ENCODE results near the gene LHX3. TPM values are rescaled to one million over a fixed set of nuclear protein-coding genes. Genes with fewer than 3 reads are reported as not detected.

Gene LHX3
- total and polyA plus RNA-seq, 2 of the 8 experiments (the other 6 are each of a cell fraction or from before 2014, with no cell fraction given), result 0.02 TPM; not detected in 1

DNA sequence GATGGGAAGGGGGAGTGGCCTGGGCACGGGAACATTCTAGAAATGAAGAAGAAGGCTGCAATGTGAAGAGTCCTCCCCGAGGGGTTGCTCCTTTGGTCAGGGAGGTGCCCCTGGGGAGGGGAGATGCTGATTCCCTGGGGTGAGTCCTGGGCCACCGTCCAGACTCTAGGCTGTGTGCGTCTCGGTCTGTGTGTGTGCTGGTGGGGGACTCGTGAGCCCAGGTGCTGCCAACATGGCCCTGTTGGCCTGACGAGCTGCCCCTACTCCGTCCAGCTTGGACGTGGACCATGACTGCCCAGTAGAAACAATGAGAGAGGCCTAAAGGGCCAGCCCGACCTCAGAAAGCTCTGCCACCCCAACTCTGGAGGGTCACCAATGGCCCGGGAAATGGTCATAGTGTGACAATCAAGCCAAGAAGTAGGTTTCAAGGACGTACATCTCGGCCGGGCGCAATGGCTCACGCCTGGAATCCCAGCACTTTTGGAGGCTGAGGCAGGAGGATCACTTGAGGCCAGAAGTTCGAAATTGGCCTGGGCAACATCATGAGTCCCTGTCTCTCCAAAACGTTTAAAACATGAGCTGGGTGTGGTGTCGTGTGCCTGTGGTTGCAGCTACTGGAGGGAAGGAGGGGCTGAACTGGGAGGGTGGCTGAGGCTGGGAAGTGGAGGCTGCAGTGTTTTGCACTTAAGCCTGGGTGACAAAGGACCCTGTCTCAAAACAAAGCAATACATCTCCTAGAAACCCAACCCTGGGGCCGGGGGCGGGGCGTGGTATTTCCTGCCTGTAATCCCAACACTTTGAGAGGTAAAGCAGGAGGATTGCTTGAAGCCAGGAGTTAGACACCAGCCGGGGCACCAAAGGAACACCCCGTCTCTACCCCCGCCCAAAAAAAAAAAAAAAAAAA, 17.0 kb downstream of the LHX3 start:
- no peak overlapping the region for H2AK5ac ChIP-seq (ENCODE audit: low read depth, low read length)
- POLR2A ChIA-PET (ENCODE audit: partially characterized antibody), result interaction anchor here (1.0 kb wide), 1 partner anchor 17 kb away, joined by 4 read pairs; no protein-coding TSS in a partner anchor
- TF ChIP-seq CHD1 (IDR thresholded peaks at IDR 0.05; ENCODE audit: low read depth, low read length) (no peak), EGR1 (IDR thresholded peaks at IDR 0.05; ENCODE audit: borderline replicate concordance, low read depth, low read length) (no peak), TEAD4 (IDR thresholded peaks at IDR 0.05; ENCODE audit: low read depth, low read length) (no peak), CBX5 (IDR thresholded peaks at IDR 0.05; ENCODE audit: low read depth, low read length) (no peak), MAFK (IDR thresholded peaks at IDR 0.05; ENCODE audit: low read depth, low read length) (no peak), CTBP2 (IDR thresholded peaks at IDR 0.05; ENCODE audit: borderline replicate concordance, insufficient read depth, insufficient read length, low read length) (no peak), BRCA1 (IDR thresholded peaks at IDR 0.05; ENCODE audit: low read depth, low read length) (no peak), FOSL1 (IDR thresholded peaks at IDR 0.05; ENCODE audit: insufficient read depth, low read depth, low read length) (no peak), CREB1 (IDR thresholded peaks at IDR 0.05) (no peak), NRF1 (IDR thresholded peaks at IDR 0.05; ENCODE audit: low read depth, low read length) (no peak), POU5F1 (IDR thresholded peaks at IDR 0.05; ENCODE audit: low read depth, low read length) (no peak), GTF2F1 (IDR thresholded peaks at IDR 0.05; ENCODE audit: borderline replicate concordance, low read depth, low read length) (no peak), SP2 (IDR thresholded peaks at IDR 0.05; ENCODE audit: low read length) (no peak)

More for the DNA sequence above, 17.0 kb downstream of the LHX3 start:
- no peak overlapping the region for H3K56ac ChIP-seq (replicated peaks; ENCODE audit: insufficient read length, low read depth, low read length)
- peaks cover 0 to 4% (median 0%) of the 10 kb centered on the region in 4 experiments; a peak in 1 of 8 replicates for H3K36me3 ChIP-seq (ENCODE audit: control insufficient read depth in 2 of 4, insufficient read depth in 4 of 4, low read length in 3 of 4)
- no peak overlapping the region for H3K4ac ChIP-seq (replicated peaks; ENCODE audit: insufficient read length, low read depth, low read length)
- FAIRE-seq, result no peak
- DNase-seq (ENCODE audit: low read depth in 1 of 2, low spot score in 2 of 2), result no peak
- no peak overlapping the region for H2AFZ ChIP-seq (ENCODE audit: low read length)
- no peak overlapping the region for H2BK5ac ChIP-seq (ENCODE audit: low read depth, low read length)
- H3K23me2 ChIP-seq (ENCODE audit: low read depth, low read length), result no peaks in the 10 kb centered on the region; the same call in 1 of the 2 replicates
- 90% methylated on average over 19 of the region's 25 CpGs; no CpG with 5 or more reads in 1 of the 2 experiments for WGBS, 2 experiments (ENCODE audit: extremely low coverage in 1 of 2, insufficient coverage in 1 of 2, insufficient read length in 1 of 2, insufficient replicate concordance in 2 of 2, low coverage in 1 of 2, low lambda C conversion rate in 2 of 2, missing lambda C conversion rate in 1 of 2)
- peak overlapping the region; percentile 55 for H2BK15ac ChIP-seq (ENCODE audit: low read length)
- H3K9ac ChIP-seq (replicated peaks in 1 of 4; ENCODE audit: extremely low read depth in 1 of 4, low read depth in 3 of 4, low read length in 3 of 4), result no peak overlapping the region
- peaks cover 17 to 34% (median 29%) of the 10 kb centered on the region in 4 experiments for H3K27me3 ChIP-seq (replicated peaks in 1 of 4; ENCODE audit: control insufficient read depth in 3 of 4, extremely low read depth in 1 of 4, insufficient read depth in 3 of 4, low read length in 3 of 4)
- no peak overlapping the region for H2BK120ac ChIP-seq (replicated peaks; ENCODE audit: low read depth, low read length)
- no peak overlapping the region for H4K5ac ChIP-seq (ENCODE audit: insufficient read length, low read depth, low read length)
- peaks cover 2 to 5% of the 10 kb centered on the region in 2 experiments for H4K20me1 ChIP-seq (replicated peaks in 1 of 2; ENCODE audit: control insufficient read depth in 1 of 2, insufficient read depth in 2 of 2, low read length in 2 of 2)
- H3K27ac ChIP-seq (ENCODE audit: low read depth, low read length), result no peak overlapping the region
- no peak overlapping the region for H3K14ac ChIP-seq (ENCODE audit: insufficient read length)
- no peaks in the 10 kb centered on the region for H3K9me3 ChIP-seq (ENCODE audit: insufficient read depth in 2 of 2, low read depth in 1 of 2, low read length in 1 of 2)
- no peaks in the 10 kb centered on the region for H3K79me2 ChIP-seq (ENCODE audit: control insufficient read depth in 1 of 2, insufficient read depth in 2 of 2, low read length in 2 of 2)
- no peak overlapping the region for H3K18ac ChIP-seq (ENCODE audit: extremely low read depth, low read length)
- H3K4me3 ChIP-seq (ENCODE audit: extremely low read depth in 1 of 4, insufficient read depth in 2 of 4, low read depth in 3 of 4, low read length in 4 of 4), result no peak overlapping the region
- peak overlapping the region; percentile 55 for H4K91ac ChIP-seq (replicated peaks; ENCODE audit: insufficient read length, low read length)
- H3K23ac ChIP-seq (ENCODE audit: insufficient read length), result no peak overlapping the region
- no peaks in the 10 kb centered on the region for H3K79me1 ChIP-seq (ENCODE audit: low read depth, low read length)
- no peak overlapping the region for H4K8ac ChIP-seq (ENCODE audit: extremely low read depth, insufficient read depth, low read length)
- no peak overlapping the region for H2BK20ac ChIP-seq (ENCODE audit: low read length)
- peaks cover 0 to 11% (median 4%) of the 10 kb centered on the region in 4 experiments; a peak in 5 of 7 replicates for H3K4me1 ChIP-seq (replicated peaks in 1 of 4; ENCODE audit: control insufficient read depth in 3 of 4, insufficient read depth in 4 of 4, low read length in 3 of 4)
- CTCF ChIA-PET (ENCODE audit: partially characterized antibody), result interaction anchor here (0.7 to 8.0 kb wide), 9 partner anchors 8 to 96 kb away, joined by 3 to 62 read pairs (median 4); no protein-coding TSS in a partner anchor
- H2BK12ac ChIP-seq (ENCODE audit: low read depth, low read length), result no peak overlapping the region
- no peak overlapping the region for H3K4me2 ChIP-seq (ENCODE audit: insufficient read depth in 1 of 2, low read depth in 2 of 2, low read length in 2 of 2)

All from H1 (cell line).